NOMO-1 (cell line): Measurements from ENCODE around the gene CYP27A1.

Source experiments
- DNase-seq, 2 experiments: peaks; one replicate each; lab custom pipeline; 2025; ENCODE audit not compliant: unreplicated experiment in 2 of 2; lab: John Stamatoyannopoulos, UW

Gene CYP27A1

DNA sequence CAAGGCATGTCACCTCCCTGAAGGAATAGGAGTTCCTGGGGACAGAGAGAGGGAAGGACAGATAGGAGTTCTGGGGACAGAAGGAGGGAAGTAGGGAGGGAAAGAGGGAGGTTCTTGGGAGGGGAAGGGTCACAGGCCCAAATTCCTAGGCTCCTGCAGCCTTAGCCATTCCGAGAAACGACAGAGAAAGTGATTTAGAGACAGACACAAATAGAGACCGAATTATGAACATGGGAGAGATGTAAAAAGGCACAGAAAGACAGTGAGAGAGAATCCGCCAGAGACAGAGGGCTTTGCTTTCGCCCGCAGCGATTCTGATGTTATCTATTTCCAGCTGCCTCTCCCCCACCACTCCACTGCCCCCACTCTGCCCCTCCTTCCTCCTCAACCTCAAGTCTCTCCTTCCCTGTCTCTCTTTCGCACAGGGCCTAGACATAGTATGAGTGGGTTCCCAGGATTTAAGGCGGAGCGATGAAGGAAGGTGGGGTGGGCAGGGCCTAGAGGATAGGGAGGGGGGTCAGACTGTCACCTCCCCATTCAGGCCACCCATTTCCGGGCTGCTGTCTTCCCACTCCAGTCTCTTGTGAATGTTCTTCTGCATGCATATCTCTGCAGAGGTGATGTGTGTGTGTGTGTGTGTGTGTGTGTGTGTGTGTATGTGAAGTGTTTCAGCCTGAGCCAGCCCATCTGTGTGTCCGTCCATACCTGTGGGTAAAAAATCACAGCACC, 74.4 kb downstream of the CYP27A1 start:
- DNase-seq = no peak

DNA sequence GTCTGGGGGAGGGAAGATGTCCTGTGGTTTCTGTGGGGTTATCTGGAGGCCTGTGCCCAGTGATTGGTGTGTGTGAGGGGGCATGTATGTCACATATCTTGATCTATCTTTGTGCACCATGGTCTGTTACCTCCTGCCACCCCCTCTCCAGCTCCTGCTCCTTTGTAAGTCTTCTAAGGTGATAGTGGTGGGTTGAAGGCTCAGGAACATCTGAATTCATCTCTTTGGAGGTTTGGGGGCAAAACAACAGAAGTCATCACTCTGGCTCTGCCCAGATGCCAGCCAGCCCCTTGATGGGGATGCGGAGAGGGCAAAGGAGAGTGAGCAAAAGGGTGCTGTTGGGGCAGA, 74.9 kb downstream of the CYP27A1 start:
- no peak for DNase-seq

DNA sequence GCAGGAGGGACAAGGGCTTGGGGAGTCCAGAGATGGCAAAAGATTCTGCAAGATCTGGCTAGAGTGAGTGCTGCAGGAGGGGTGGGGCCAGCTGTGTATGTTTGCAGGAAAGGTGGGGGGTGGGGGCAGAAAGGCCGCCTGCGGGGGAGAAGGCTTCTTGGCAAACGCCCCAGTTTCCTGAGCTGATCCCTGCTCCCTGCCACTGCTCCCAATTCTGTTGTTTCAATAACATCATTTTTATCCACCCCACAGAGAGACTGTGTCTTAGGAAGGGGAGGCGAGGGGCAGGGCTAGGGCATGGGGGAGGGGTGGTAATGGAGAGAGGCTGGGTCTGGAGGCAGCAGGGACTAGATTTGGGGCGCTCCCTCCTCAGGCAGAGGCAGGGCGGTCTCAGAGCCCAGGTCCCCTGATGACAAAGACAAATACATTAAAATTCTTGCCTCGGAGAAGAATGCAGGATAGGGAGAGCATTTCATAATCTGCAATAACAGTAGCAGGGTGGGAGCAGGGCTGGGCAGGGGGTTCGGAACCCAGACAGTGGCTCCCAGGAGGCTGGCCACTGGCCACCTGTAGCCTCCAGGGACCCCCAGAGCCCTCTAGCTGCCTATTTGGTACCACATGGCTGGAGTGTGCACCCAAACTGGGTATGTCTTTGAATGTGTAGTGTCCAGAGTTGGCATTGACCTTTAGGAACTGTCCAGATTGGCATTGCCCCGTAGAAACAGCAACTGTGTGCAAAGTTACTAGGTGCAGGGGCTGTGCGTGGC, 75.6 kb downstream of the CYP27A1 start:
- no peak for DNase-seq

DNA sequence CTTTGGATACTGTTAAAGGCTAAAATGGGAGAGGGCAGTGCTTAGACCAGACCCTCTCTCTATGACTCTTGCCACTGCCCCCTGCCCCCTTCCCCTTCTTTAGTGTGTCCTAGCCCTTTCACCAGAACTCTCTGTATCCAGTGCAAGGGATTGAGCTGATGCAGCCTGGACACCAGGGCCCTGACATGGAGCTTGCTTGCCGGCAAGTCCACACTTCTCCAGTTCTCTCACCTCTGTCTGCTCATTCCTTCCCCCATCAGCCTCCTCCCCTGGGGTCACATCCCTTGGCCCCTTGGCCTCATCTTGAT, 76.1 kb downstream of the CYP27A1 start:
- DNase-seq = no peak

DNA sequence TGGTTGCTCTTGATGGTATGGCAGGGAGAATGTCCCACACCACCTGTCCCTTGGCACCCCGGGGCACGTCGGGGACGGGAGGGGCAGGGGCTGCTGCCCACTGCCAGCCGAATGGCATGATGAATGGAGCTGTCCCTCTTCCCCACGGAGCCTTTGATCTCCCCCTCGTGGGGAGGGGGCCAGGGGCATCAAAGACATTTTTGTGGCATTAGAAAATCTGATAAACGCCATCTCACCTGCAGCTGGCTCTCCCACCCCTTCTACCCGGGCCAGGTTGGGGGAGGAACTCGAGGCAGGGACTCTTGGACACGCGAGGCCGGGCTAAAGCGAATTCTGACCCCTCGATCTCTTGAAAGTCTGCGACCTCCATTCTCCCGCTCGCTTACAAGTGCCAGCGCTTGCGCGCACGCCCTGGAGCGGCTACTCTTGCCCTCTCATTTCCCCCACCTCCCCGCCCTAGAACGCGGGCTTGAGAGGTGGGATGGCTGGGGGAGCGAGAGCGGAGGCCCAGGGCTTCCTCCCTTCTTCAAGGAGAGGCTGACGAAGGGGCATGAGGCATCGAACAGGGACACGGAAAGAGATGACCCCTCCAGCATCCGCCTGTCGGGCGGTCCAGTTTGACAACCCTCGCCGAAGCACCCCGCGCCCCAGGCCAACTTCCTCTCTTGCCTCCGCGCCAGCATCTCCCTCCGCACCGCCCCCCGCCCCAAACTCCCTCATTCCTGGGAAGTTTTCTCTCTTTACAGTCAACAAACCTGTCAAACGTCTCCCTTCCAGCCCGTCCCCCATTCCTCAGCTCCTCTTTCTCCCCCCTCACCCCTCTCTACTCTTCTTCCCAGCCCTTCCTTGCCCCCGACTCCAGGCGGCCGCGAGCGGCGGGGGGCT, 77.0 kb downstream of the CYP27A1 start:
- no peak for DNase-seq

DNA sequence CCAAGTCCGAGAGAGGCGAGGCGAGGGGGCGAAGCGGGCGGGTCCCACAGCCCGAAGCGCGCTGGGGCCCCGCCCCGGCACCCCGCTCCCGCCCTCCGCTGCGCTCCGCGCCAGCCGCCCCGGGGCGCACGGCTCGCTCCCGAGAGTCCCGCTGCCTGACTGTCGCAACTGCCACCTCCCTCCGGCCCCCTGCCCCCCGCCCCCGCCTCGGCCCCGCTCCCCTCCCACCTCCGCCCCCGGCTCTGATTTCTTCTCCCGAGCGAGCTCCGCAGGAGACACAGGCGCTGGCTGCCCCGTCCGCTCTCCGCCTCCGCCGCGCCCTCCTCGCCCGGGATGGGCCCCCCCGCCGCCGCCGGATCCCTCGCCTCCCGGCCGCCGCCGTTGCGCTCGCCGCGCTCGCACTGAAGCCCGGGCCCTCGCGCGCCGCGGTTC, 77.6 kb downstream of the CYP27A1 start, which contains the start of gene WNT6:
TSS of gene WNT6 (plus strand) at position 250 of the 432 bp plus-strand sequence. CDS start 233 bp downstream, outside the sequence.
- DNase-seq = no peak

DNA sequence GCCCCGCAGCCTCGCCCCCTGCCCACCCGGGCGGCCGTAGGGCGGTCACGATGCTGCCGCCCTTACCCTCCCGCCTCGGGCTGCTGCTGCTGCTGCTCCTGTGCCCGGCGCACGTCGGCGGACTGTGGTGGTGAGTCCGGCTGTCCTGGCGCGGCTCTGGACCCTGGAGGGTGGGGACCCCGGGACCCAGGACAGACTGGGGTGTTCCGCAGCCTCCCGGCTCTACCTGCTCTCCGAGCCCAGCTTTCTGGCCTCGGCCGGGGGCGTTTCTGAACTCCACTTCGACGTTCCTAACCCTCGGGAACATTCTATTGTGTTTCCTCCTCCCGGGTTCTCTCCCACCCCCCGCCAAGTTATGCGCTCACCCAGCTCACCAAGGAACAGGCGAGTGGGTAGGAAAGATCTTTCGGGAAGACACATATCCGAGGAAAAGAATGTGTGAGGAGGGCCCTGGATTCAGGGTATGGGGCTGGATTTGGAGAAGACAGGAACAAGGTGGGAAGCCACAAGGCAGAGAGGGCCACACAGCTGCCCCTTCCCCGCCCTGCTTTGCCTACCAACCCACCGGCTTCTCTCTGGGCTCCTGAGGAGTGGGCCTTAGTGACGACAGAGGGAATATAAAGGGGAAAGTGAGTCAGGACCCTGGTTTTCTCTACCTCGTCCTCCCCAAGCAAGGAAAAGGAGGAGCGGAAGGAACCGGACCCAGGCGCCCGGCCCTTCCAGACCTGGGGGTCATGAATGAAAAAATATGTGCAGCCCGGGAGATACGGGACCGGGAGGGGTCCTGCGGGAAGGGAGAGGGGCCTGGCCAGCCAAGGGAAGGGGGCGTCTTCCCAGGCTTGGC, 78.3 kb downstream of the CYP27A1 start:
- DNase-seq = no peak

DNA sequence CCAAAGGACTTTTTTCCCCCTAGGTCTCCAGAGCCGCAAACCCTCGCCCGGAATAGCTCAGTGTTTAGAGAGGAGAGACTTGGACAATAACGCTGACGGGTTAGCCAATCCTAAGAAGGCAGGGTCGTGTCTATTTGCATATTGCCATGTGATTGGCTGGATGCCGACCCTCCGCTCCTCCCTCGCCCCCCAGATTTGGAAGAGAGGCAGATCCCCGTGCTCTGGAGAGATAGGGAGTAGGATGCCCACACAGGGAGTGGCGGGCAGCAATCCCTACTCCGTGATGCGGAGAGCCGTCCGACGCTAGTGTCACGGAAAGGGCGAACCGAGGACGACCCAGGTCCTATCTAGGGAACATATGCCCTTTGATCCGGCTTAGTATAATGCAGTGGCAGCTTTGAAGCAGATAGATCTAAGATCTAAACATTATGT, 79.0 kb downstream of the CYP27A1 start:
- DNase-seq = peak; percentile 46 to 62

DNA sequence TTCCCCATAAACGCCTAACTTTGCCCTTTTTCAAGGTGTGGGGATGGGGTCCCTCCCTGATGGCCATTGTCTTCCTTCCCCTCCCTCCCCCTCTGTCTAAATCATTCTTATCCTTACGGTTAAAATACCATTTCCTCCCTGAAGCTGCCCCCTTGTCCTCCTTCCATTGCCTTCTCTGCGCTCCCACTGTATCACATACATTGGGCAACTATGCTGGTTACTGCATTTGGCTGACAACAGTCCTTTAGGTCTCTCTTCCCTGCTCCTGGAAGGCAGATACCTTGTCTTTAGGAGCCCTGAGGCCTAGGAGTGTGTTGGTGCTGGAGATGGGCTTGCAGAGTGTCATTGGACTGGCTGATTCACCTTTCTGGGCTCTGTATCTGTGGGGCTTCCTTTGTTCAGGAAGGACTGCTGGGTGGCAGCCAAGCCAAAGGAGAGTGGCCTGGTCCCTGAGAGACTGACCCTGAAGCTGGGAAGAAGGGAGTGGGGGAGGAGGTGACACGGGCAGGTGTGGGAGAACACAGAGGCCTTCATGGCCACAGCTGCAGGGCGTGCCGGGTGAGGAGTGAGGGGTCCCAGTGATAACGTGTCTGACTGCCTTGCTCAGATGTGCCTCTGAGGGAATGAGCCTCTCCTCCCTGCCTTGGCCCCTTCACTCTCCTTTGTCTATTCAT, 79.8 kb downstream of the CYP27A1 start:
- DNase-seq = no peak

DNA sequence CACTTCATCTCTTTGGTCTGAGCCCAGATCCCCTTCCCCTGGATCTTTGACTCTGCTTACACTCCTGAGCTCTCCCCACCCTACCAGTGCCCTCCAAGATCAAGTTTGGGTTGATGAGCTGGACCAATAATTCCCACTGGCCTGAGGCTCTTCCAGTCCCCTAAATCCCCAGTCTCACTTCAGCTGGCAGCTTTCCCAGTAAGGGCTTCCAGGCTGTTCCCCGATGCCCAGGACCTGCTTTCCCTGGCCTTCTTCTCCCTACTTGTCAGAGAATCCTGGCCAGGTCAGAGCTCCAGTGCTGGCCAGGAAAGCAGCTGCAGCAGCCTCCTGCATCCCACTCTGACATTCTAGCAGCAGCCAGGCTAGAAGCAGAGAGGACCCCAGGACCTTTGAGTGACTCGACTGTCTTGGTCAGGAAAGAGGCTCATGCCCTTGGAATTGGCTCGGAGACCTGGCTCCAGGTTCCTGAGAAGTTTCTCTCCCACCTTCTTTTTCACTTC, 81.1 kb downstream of the CYP27A1 start:
- no peak for DNase-seq
